ENCODE data around the gene DHRS9.

- no peak for TF ChIP-seq CTCF (conservative IDR thresholded peaks at IDR 0.05; ENCODE audit: low read depth in 2 of 2)
- TF ChIP-seq POLR2AphosphoS5 (IDR thresholded peaks at IDR 0.05; ENCODE audit: low read depth) = no peak
- TF ChIP-seq EZH2 (IDR thresholded peaks at IDR 0.05; ENCODE audit: low read depth, unreplicated experiment) = no peak
- TF ChIP-seq ZNF462 (CRISPR knock-in tag; IDR thresholded peaks at IDR 0.05) = no peak
- no peak for TF ChIP-seq JUNB (IDR thresholded peaks at IDR 0.05; ENCODE audit: unreplicated experiment)
- TF ChIP-seq ZNF331 (CRISPR knock-in tag; IDR thresholded peaks at IDR 0.05; ENCODE audit: low read depth) = no peak
- TF ChIP-seq EZH2phosphoT487 (IDR thresholded peaks at IDR 0.05; ENCODE audit: unreplicated experiment) = no peak
- TF ChIP-seq REST (IDR thresholded peaks at IDR 0.05; ENCODE audit: unreplicated experiment) = no peak
Measured at GRCh38 chr2:169091256-169091655, 21.9 kb downstream of the DHRS9 start.
